PC-9 (cell line): ENCODE data around the gene ZFYVE16. TPM values are rescaled to one million over a fixed set of nuclear protein-coding genes. Genes with fewer than 3 reads are reported as not detected.

ENCODE experiments used
- BruUV-seq: library from RNA; stranded (reverse); fragments of 400-500 nt; replicated peaks from 2 replicates; lab custom pipeline; 2021; lab: Mats Ljungman, UMichigan
- CTCF ChIA-PET: fragments of 300-600 bp; sonication (Branson Sonifier 250); formaldehyde crosslinking; loops from one replicate; lab custom pipeline; 2022; ENCODE audit warnings: antibody characterized with exemption; lab: Charles Lee
- POLR2A ChIA-PET: fragments of 300-600 bp; sonication (Branson Sonifier 250); formaldehyde crosslinking; loops from one replicate; lab custom pipeline; 2022; ENCODE audit warnings: antibody characterized with exemption; ENCODE audit not compliant: unreplicated experiment; lab: Charles Lee
- DNase-seq, 2 experiments: peaks; one replicate each; pipeline versions ENCODE4 v3.0.0 to v3.0.0-alpha.2; 2015 to 2022; ENCODE audit warnings: mixed read lengths in 1 of 2
- H2AFZ ChIP-seq: fragments of 200-600 bp; sonication (generic); 2 replicates; pipeline ENCODE4 v1.8.1; 2017; ENCODE audit warnings: antibody characterized with exemption
- H3F3A ChIP-seq: fragments of 200-600 bp; sonication (generic); 2 replicates; pipeline ENCODE4 v1.8.1; 2017; ENCODE audit warnings: antibody characterized with exemption, mild to moderate bottlenecking, low read depth; ENCODE audit not compliant: insufficient read depth
- H3K27ac ChIP-seq: fragments of 200-600 bp; sonication (generic); 2 replicates; pipeline ENCODE4 v1.6.1; 2016; ENCODE audit warnings: mixed run types
- H3K27me3 ChIP-seq: fragments of 200-600 bp; sonication (generic); 2 replicates; pipeline ENCODE4 v1.6.1; 2016; ENCODE audit warnings: low read depth, mixed run types; ENCODE audit not compliant: insufficient read depth
- H3K36me3 ChIP-seq: fragments of 200-600 bp; sonication (generic); 2 replicates; pipeline ENCODE4 v1.6.1; 2016; ENCODE audit warnings: low read depth, mixed run types
- H3K4me1 ChIP-seq: fragments of 200-600 bp; sonication (generic); replicated peaks from 2 replicates; pipeline ENCODE4 v1.6.1; 2016; ENCODE audit warnings: mixed run types; ENCODE audit not compliant: insufficient read depth
- H3K4me2 ChIP-seq: fragments of 200-600 bp; sonication (generic); 2 replicates; pipeline ENCODE4 v1.6.1; 2017; ENCODE audit warnings: mixed run types
- H3K4me3 ChIP-seq: fragments of 200-600 bp; sonication (generic); 2 replicates; pipeline ENCODE4 v1.6.1; 2016; ENCODE audit warnings: mixed run types
- H3K79me2 ChIP-seq: fragments of 200-600 bp; sonication (generic); 2 replicates; pipeline ENCODE4 v1.6.1; 2017; ENCODE audit warnings: low read depth, mixed run types
- H3K9me2 ChIP-seq: fragments of 200-600 bp; sonication (generic); 2 replicates; pipeline ENCODE4 v1.8.1; 2017; ENCODE audit warnings: mild to moderate bottlenecking; ENCODE audit not compliant: insufficient read depth
- H3K9me3 ChIP-seq: fragments of 200-600 bp; sonication (generic); 2 replicates; pipeline ENCODE4 v1.8.1; 2016; ENCODE audit warnings: low read depth; ENCODE audit not compliant: insufficient read depth
- H4K20me1 ChIP-seq: fragments of 200-600 bp; sonication (generic); 2 replicates; pipeline ENCODE4 v1.8.1; 2017; ENCODE audit not compliant: insufficient read depth
- EZH2 ChIP-seq: fragments of 200-600 bp; sonication (generic); IDR thresholded peaks from 2 replicates; pipeline ENCODE4 v1.8.0; 2017; ENCODE audit warnings: antibody characterized with exemption, low read depth
- intact Hi-C: fragments of 100-400 bp; cut with micrococcal nuclease; formaldehyde crosslinking; loops from one replicate; pipeline ENCODE4 v1.10.0; 2022; ENCODE audit not compliant: unreplicated experiment
- total RNA-seq: library from RNA; stranded (reverse); gene quantifications from 2 replicates; pipeline ENCODE4 v1.2.3, GENCODE V29; 2021
- TF ChIP-seq, protein P1 (sequence below): fragments of 200-600 bp; sonication (generic); conservative IDR thresholded peaks from 2 replicates; pipeline ENCODE4 v1.6.1; 2017; ENCODE audit warnings: mixed run types, antibody characterized with exemption, mild to moderate bottlenecking, moderate library complexity

ZFYVE16 gene
- total RNA-seq, 1 experiment from 2014 or later = 27.7 TPM

DNA sequence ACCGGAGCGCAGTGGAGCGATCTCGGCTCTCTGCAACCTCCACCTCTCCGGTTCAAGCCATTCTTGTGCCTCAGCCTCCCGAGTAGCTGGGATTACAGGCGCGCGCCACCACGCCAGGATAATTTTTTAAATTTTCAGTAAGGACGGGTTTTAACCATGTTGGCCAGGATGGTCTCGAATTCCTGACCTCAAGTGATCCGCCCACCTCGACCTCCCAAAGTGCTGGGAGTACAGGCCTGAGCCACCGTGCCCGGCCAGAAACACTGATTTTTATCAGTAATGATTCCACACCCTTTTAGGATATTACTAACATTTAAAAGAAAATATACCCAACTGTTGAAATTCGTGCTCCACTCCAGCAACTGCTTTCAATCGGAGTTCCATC, 79.6 kb downstream of the ZFYVE16 start:
- CTCF ChIA-PET = no interaction called here
- TF ChIP-seq, protein P1, sequence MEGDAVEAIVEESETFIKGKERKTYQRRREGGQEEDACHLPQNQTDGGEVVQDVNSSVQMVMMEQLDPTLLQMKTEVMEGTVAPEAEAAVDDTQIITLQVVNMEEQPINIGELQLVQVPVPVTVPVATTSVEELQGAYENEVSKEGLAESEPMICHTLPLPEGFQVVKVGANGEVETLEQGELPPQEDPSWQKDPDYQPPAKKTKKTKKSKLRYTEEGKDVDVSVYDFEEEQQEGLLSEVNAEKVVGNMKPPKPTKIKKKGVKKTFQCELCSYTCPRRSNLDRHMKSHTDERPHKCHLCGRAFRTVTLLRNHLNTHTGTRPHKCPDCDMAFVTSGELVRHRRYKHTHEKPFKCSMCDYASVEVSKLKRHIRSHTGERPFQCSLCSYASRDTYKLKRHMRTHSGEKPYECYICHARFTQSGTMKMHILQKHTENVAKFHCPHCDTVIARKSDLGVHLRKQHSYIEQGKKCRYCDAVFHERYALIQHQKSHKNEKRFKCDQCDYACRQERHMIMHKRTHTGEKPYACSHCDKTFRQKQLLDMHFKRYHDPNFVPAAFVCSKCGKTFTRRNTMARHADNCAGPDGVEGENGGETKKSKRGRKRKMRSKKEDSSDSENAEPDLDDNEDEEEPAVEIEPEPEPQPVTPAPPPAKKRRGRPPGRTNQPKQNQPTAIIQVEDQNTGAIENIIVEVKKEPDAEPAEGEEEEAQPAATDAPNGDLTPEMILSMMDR = no peak
- TF ChIP-seq EZH2 = no peak
- Histone ChIP-seq H3K36me3 (peaks cover 23% of the 10 kb centered on the region), H3K9me2 (no peaks in the 10 kb centered on the region), H3F3A (peaks cover 46% of the 10 kb centered on the region), H3K4me1 (peaks cover 42% of the 10 kb centered on the region), H3K4me3 (peak overlapping the region; percentile 66), H2AFZ (peak overlapping the region; percentile 97), H3K27ac (peak overlapping the region; percentile 63), H3K9me3 (peaks cover 8% of the 10 kb centered on the region; the same call in 1 of the 2 replicates), H3K4me2 (peak overlapping the region; percentile 89), H3K79me2 (peaks cover 15% of the 10 kb centered on the region), H4K20me1 (no peaks in the 10 kb centered on the region), H3K27me3 (no peaks in the 10 kb centered on the region)
- TSS peak; percentile 76 for BruUV-seq
- POLR2A ChIA-PET = interaction anchor here (0.5 to 0.7 kb wide), 3 partner anchors 168 to 1267 kb away, joined by 3 to 5 read pairs (median 5); no protein-coding TSS in a partner anchor
- intact Hi-C loops = no loop called here
- no peak for DNase-seq

DNA sequence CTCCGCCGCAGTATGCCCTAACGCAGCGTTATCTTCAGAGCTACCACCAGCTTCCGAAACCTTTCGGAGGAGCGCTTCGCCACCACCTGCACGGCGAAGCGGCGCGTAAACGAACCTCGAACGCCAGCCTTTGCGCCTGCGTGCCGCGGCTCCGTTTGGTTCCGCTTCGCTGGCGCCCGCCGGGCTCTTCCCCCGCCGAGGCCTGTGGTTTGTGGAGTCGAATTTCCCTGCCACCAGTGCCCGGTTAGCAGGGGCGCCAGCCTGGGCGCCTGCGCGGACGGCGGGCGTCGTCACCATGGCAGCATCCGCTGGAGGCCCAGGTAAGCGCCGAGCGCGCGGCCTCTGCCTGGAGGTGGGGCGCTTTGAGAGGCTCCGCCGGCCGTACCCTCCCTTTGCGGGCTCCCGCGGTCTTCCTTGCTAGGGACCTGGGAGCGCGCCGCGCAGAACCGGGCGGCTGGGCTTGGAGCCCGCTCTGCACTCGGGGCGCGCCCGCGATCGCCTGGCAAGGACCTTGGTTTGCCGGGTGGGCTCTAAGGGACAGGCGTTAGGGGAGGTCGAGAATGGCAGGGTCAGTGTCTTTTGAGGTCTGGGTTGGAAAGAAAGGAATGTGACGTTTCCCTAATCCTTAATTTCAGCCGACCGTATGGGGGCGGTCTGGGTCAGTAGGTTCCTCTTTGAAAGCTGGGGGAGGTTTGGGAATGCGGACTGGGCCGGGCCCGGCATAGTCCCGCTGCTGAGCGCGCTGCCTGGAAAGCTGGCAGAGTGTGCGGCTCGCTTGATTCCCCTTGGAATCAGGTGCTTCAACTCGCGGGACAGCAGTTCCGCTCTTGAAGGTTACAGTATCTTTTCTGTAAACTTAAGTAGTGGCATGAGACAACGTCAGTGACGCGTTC, 80.2 kb downstream of the ZFYVE16 start, which contains the start of gene FAM151B:
Gene FAM151B, plus strand, starts transcription at position 272 of the 893 bp plus-strand sequence. Its CDS starts 24 bp downstream, at position 296.
- TSS peak; percentile 86 for BruUV-seq

DNA sequence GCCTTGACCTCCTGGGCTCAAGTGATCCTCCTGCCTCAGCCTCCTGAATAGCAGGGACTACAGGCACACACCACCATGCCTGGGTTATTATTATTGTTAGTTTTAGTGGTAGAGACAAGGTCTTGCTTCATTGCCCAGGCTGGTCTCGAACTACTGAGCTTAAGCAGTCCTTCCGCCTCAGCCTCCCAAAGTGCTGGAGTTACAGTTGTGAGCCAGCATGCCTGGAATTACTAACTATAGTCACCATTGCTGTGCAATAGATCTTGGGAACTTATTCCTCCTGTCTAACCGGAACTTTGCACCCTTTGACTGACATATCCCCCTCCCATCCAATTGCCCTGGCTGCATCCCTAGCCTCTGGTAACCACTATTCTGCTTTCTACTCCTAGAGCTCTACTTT, 83.4 kb downstream of the ZFYVE16 start:
- Histone ChIP-seq H3K4me3 (no peak overlapping the region), H3K36me3 (0 out of 2 replicates have a peak, but pooled peaks cover 4% of the 10 kb centered on the region), H3F3A (peaks cover 55% of the 10 kb centered on the region), H3K4me1 (peaks cover 67% of the 10 kb centered on the region), H3K27ac (no peak overlapping the region), H3K79me2 (peaks cover 12% of the 10 kb centered on the region), H4K20me1 (no peaks in the 10 kb centered on the region; the same call in 1 of the 2 replicates), H3K27me3 (no peaks in the 10 kb centered on the region), H3K4me2 (no peak overlapping the region), H2AFZ (no peak overlapping the region), H3K9me2 (no peaks in the 10 kb centered on the region), H3K9me3 (peaks cover 9% of the 10 kb centered on the region)
- POLR2A ChIA-PET = no interaction called here
- intact Hi-C loops = loop anchor here (10.0 kb wide), 1 partner anchor 74 kb away; no protein-coding TSS in a partner anchor
- DNase-seq = no peak
- CTCF ChIA-PET = no interaction called here
- BruUV-seq = no TSS peak
- TF ChIP-seq, protein P1 = no peak
- TF ChIP-seq EZH2 = no peak

More for the DNA sequence above, 80.2 kb downstream of the ZFYVE16 start, which contains the start of gene FAM151B:
- peak within 1 kb of the TSS; percentile 66 for H3K4me3 ChIP-seq
- H3K4me1 ChIP-seq = peaks cover 48% of the 10 kb centered on the region
- DNase-seq = peak; percentile 93 to 98
- ChIA-PET CTCF (no interaction called here), POLR2A (interaction anchor here (0.5 to 0.6 kb wide), 2 partner anchors 167 to 640 kb away, joined by 3 to 4 read pairs; no protein-coding TSS in a partner anchor)
- TF ChIP-seq, protein P1 = peak; percentile 48; the same call in 1 of the 2 replicates
- no peak for TF ChIP-seq EZH2
- H3K9me2 ChIP-seq = no peaks in the 10 kb centered on the region
- peak within 1 kb of the TSS; percentile 76 for H3K27ac ChIP-seq
- H3K9me3 ChIP-seq = peaks cover 12% of the 10 kb centered on the region; the same call in 1 of the 2 replicates
- no peaks in the 10 kb centered on the region for H3K27me3 ChIP-seq
- H4K20me1 ChIP-seq = no peaks in the 10 kb centered on the region
- peak within 1 kb of the TSS; percentile 89 for H3K4me2 ChIP-seq
- H3K79me2 ChIP-seq = peaks cover 15% of the 10 kb centered on the region
- peak within 1 kb of the TSS; percentile 97 for H2AFZ ChIP-seq
- peaks cover 47% of the 10 kb centered on the region for H3F3A ChIP-seq
- intact Hi-C loops = loop anchor here (1.0 kb wide), 1 partner anchor 167 kb away; no protein-coding TSS in a partner anchor
- peaks cover 20% of the 10 kb centered on the region for H3K36me3 ChIP-seq
